NB4 (cell line): ENCODE measurements around the gene TYW1B.
"Not testable (repeated sequence)": the region's sequence is repeated elsewhere in the genome, so short reads cannot be mapped to it uniquely, and the experiment has no call there.

Experiments used
- CTCF ChIP-seq: IDR thresholded peaks from one replicate; pipeline ENCODE4 v1.5.1; 2012; ENCODE audit warnings: low read depth, low read length
- MAX ChIP-seq: IDR thresholded peaks from 2 replicates; pipeline ENCODE4 v1.6.1; 2011; ENCODE audit warnings: low read depth, low read length
- MYC ChIP-seq: IDR thresholded peaks from 2 replicates; pipeline ENCODE4 v1.6.1; 2011; ENCODE audit warnings: low read depth, low read length
- POLR2A ChIP-seq: IDR thresholded peaks from 2 replicates; pipeline ENCODE4 v1.6.1; 2011; ENCODE audit warnings: mild to moderate bottlenecking; ENCODE audit not compliant: insufficient read length; ENCODE audit errors: extremely low read depth

- TF ChIP-seq CTCF, POLR2A, MAX, MYC: not testable (repeated sequence)
These were observed 39.6 kb upstream of the TYW1B start for GRCh38 chr7:72867591-72867990.
